K562 (cell line): ENCODE results near the gene MYL4. TPM values are rescaled to one million over a fixed set of nuclear protein-coding genes. Genes with fewer than 3 reads are reported as not detected.

ENCODE experiments used
- ATAC-seq: fragments of 200-7000 bp; cut with Tn5 transposase; 3 replicates; pipeline ENCODE4 v1.9.1; 2020; ENCODE audit warnings: moderate library complexity
- BruUV-seq: library from RNA; stranded (reverse); fragments of 400-500 nt; replicated peaks from 2 replicates; lab custom pipeline; 2021; lab: Mats Ljungman, UMichigan
- CTCF ChIA-PET: fragments of 300-600 bp; formaldehyde crosslinking; extraction: SDS; loops from one replicate; lab custom pipeline; 2021; ENCODE audit warnings: low intra/inter-chr PET ratio; lab: Yijun Ruan, JAX
- POLR2A ChIA-PET: fragments of 300-600, 350-650 bp; sonication (Branson Sonifier 250); formaldehyde crosslinking; extraction: SDS; loops from one replicate; lab custom pipeline; 2021; ENCODE audit warnings: antibody characterized with exemption, inconsistent platforms; lab: Yijun Ruan, JAX
- DNase-seq, 4 experiments: peaks; one replicate each; pipeline versions ENCODE4 v3.0.0 to v3.0.0-alpha.2; 2011 to 2018; ENCODE audit warnings: low spot score in 3 of 4, mixed read lengths in 3 of 4; ENCODE audit errors: extremely low read depth in 1 of 4
- FAIRE-seq: peaks from 2 replicates; lab custom pipeline; 2011; peaks lifted over from hg19 to GRCh38; lab: Jason Lieb, UNC
- H2AFZ ChIP-seq: 2 replicates; pipeline ENCODE4 v1.6.0; 2011; ENCODE audit warnings: low read depth, low read length, control low read depth, inconsistent platforms
- H3K27ac ChIP-seq: fragments of 200-600 bp; 3 replicates; pipeline ENCODE4 v1.8.0; 2011; ENCODE audit warnings: low read depth, mild to moderate bottlenecking, control low read depth, inconsistent platforms, low read length, moderate library complexity, mixed read lengths; ENCODE audit errors: extremely low read depth
- H3K27me3 ChIP-seq, 2 experiments: fragments of 300-600 bp in 1 of 2; 2 replicates in 1 of 2; 3 replicates in 1 of 2; pipeline versions ENCODE4 v1.6.0 to v1.8.0; 2011; ENCODE audit warnings: inconsistent platforms in 2 of 2, low read length in 2 of 2, mild to moderate bottlenecking in 1 of 2, mixed read lengths in 1 of 2, moderate library complexity in 1 of 2; ENCODE audit not compliant: control insufficient read depth in 2 of 2, insufficient read depth in 2 of 2
- H3K36me3 ChIP-seq: fragments of 300-600 bp; 3 replicates; pipeline ENCODE4 v1.8.0; 2011; ENCODE audit warnings: mild to moderate bottlenecking, low read length, inconsistent platforms; ENCODE audit not compliant: control insufficient read depth, insufficient read depth
- H3K4me1 ChIP-seq, 2 experiments: fragments of 200-600 bp in 1 of 2; replicated peaks in 1 of 2; 2 replicates in 1 of 2; 3 replicates in 1 of 2; pipeline versions ENCODE4 v1.5.1 to v1.8.0; 2011; ENCODE audit warnings: inconsistent platforms in 2 of 2, low read length in 2 of 2, mild to moderate bottlenecking in 1 of 2, mixed read lengths in 1 of 2, moderate library complexity in 1 of 2; ENCODE audit not compliant: control insufficient read depth in 2 of 2, insufficient read depth in 2 of 2
- H3K4me2 ChIP-seq: 2 replicates; pipeline ENCODE4 v1.6.1; 2011; ENCODE audit warnings: low read length, control low read depth, inconsistent platforms, mixed read lengths; ENCODE audit not compliant: insufficient read depth
- H3K4me3 ChIP-seq: fragments of 200-600 bp; sonication (generic), shearing (Covaris generic); 2 replicates; pipeline ENCODE4 v1.5.1; 2016; ENCODE audit warnings: control low read depth, inconsistent platforms
- H3K79me2 ChIP-seq: fragments of 200-600 bp; 3 replicates; pipeline ENCODE4 v1.8.0; 2011; ENCODE audit warnings: low read length, inconsistent platforms; ENCODE audit not compliant: control insufficient read depth, insufficient read depth
- H3K9ac ChIP-seq, 2 experiments: 2 replicates each; pipeline versions ENCODE4 v1.6.0 to v1.6.1; 2011; ENCODE audit warnings: low read depth in 2 of 2, low read length in 2 of 2, control low read depth in 1 of 2, inconsistent platforms in 1 of 2, mild to moderate bottlenecking in 1 of 2, mixed read lengths in 1 of 2; ENCODE audit not compliant: insufficient read depth in 1 of 2
- H3K9me1 ChIP-seq: one replicate; pipeline ENCODE4 v1.6.0; 2011; ENCODE audit warnings: inconsistent platforms, mild to moderate bottlenecking, low read length, moderate library complexity; ENCODE audit not compliant: control insufficient read depth, insufficient read depth
- H3K9me3 ChIP-seq: replicated peaks from 2 replicates; pipeline ENCODE4 v1.5.1; 2011; ENCODE audit warnings: low read depth, low read length, inconsistent platforms; ENCODE audit not compliant: control insufficient read depth, insufficient read depth
- H4K20me1 ChIP-seq: replicated peaks from 2 replicates; pipeline ENCODE4 v1.6.1; 2011; ENCODE audit warnings: low read length, inconsistent platforms, mixed read lengths; ENCODE audit not compliant: control insufficient read depth, insufficient read depth
- ATF3 ChIP-seq, 2 experiments: fragments of 450-650 bp in 1 of 2; sonication (generic) in 1 of 2; formaldehyde crosslinking in 1 of 2; IDR thresholded peaks in 1 of 2; conservative IDR thresholded peaks in 1 of 2; 2 replicates each; pipeline versions ENCODE4 v1.6.1 to v1.8.1; 2016 to 2023; ENCODE audit warnings: mild to moderate bottlenecking in 2 of 2, moderate library complexity in 2 of 2, inconsistent platforms in 1 of 2, missing genetic modification reagents in 1 of 2
- ATF7 ChIP-seq: fragments of 450-650 bp; IDR thresholded peaks from 2 replicates; pipeline ENCODE4 v1.7.1; 2014; ENCODE audit warnings: mild to moderate bottlenecking, moderate library complexity
- ETV1 ChIP-seq: fragments of 450-650 bp; conservative IDR thresholded peaks from 2 replicates; pipeline ENCODE4 v1.6.1; 2016; ENCODE audit warnings: missing genetic modification characterization, control low read depth, low read depth, missing compliant biosample characterization
- GATAD2B ChIP-seq: fragments of 450-650 bp; IDR thresholded peaks from 2 replicates; pipeline ENCODE4 v1.6.1; 2017; ENCODE audit warnings: mild to moderate bottlenecking, borderline replicate concordance
- HDAC2 ChIP-seq: fragments of 450-650 bp; IDR thresholded peaks from 2 replicates; pipeline ENCODE4 v1.6.1; 2016; ENCODE audit warnings: mild to moderate bottlenecking
- KLF16 ChIP-seq: IDR thresholded peaks from 2 replicates; pipeline ENCODE4 v1.6.1; 2016; ENCODE audit warnings: antibody characterized with exemption
- MEF2A ChIP-seq: IDR thresholded peaks from 2 replicates; pipeline ENCODE4 v1.6.1; 2011; ENCODE audit warnings: low read depth, mild to moderate bottlenecking, low read length, moderate library complexity; ENCODE audit not compliant: control insufficient read depth
- NELFE ChIP-seq: IDR thresholded peaks from 2 replicates; pipeline ENCODE4 v1.6.1; 2011; ENCODE audit warnings: mild to moderate bottlenecking; ENCODE audit not compliant: insufficient read depth, insufficient read length
- NFXL1 ChIP-seq: fragments of 450-650 bp; formaldehyde crosslinking; IDR thresholded peaks from 2 replicates; pipeline ENCODE4 v1.4.0; 2021; ENCODE audit warnings: mild to moderate bottlenecking
- PKNOX1 ChIP-seq: fragments of 450-650 bp; IDR thresholded peaks from 2 replicates; pipeline ENCODE4 v1.6.1; 2016
- SMARCE1 ChIP-seq: fragments of 450-650 bp; IDR thresholded peaks from 2 replicates; pipeline ENCODE4 v1.7.1; 2016; ENCODE audit warnings: mild to moderate bottlenecking
- WGBS: fragments of 100-300 bp; shearing (Covaris generic); methylation state at CpG from one replicate; pipeline ENCODE4 v1.1.6; 2016; ENCODE audit warnings: low coverage, mixed read lengths; ENCODE audit not compliant: insufficient coverage; ENCODE audit errors: missing lambda C conversion rate; 5-methylcytosine and 5-hydroxymethylcytosine counted together
- in situ Hi-C: fragments of 300-500 bp; cut with MboI; formaldehyde crosslinking; loops from 4 replicates; pipeline ENCODE4 v1.15.0; 2018; ENCODE audit warnings: inconsistent platforms, mixed read lengths
- intact Hi-C: fragments of 100-400 bp; cut with micrococcal nuclease; formaldehyde crosslinking; loops from 2 replicates; pipeline ENCODE4 v1.14.2; 2022
- polyA plus RNA-seq, 8 experiments: library from polyadenylated mRNA; depleted of rRNA in 4 of 8; stranded (reverse) in 5 of 8; unstranded in 3 of 8; fragments of >200 nt; fragmentation: Nextera tagmentation in 2 of 8; fragmentation: Illumina TruSeq in 1 of 8; extraction: Ambion mirVana in 2 of 8; extraction: Trizol in 1 of 8; gene quantifications; 2 replicates each; pipeline versions ENCODE4 v1.2.1 to v1.2.3, GENCODE V29; 2011 to 2014; ENCODE audit warnings: inconsistent platforms in 1 of 8, missing spikeins in 1 of 8
- total RNA-seq, 7 experiments: library from RNA; depleted of rRNA in 6 of 7; stranded (reverse); fragments of >200 nt in 6 of 7; fragmentation: Illumina TruSeq in 2 of 7; extraction: Trizol in 2 of 7; gene quantifications; 2 replicates each; pipeline versions ENCODE4 v1.2.1 to v1.2.3, GENCODE V29; 2011 to 2021; ENCODE audit warnings: low replicate concordance in 1 of 7
- TF ChIP-seq, protein P1 (sequence below): fragments of 450-650 bp; IDR thresholded peaks from 2 replicates; pipeline ENCODE4 v1.6.1; 2017; ENCODE audit warnings: antibody characterized with exemption, mild to moderate bottlenecking
- TF ChIP-seq, protein P2 (sequence below): fragments of 450-650 bp; formaldehyde crosslinking; IDR thresholded peaks from 2 replicates; pipeline ENCODE4 v1.4.0; 2020; ENCODE audit warnings: mild to moderate bottlenecking

Gene MYL4
- total and polyA plus RNA-seq, 9 of the 15 experiments (the other 6 are each of a cell fraction or from before 2014, with no cell fraction given): 117 to 423 (median 221) TPM

- intact Hi-C loops: no loop called here
- Histone ChIP-seq H3K27ac (peak overlapping the region; percentile 69), H3K4me3 (no peak overlapping the region), H3K9me1 (peaks cover 4% of the 10 kb centered on the region), H2AFZ (peak overlapping the region; percentile 98), H3K27me3 (no peaks in the 10 kb centered on the region), H3K9me3 (no peaks in the 10 kb centered on the region; the same call in 1 of the 2 replicates), H4K20me1 (no peaks in the 10 kb centered on the region), H3K4me2 (peak overlapping the region; percentile 51), H3K9ac (peak overlapping the region; percentile 59 to 65; a peak in 3 of 4 replicates), H3K79me2 (no peaks in the 10 kb centered on the region), H3K4me1 (peaks cover 20 to 21% of the 10 kb centered on the region in 2 experiments), H3K36me3 (no peaks in the 10 kb centered on the region)
- peak in 3 of 4 experiments; percentile 32 to 87 (median 72) for DNase-seq
- ChIA-PET POLR2A (interaction anchor here (1.0 to 2.1 kb wide), 5 partner anchors 10 to 75 kb away, joined by 3 to 7 read pairs (median 4); partner anchors contain the start of gene ITGB3), CTCF (no interaction called here)
- 13% methylated on average over 3 of the region's 3 CpGs for WGBS
- ATAC-seq: peak; percentile 82
- BruUV-seq: no TSS peak
- in situ Hi-C loops: no loop called here
- FAIRE-seq: peak; percentile 87
- TF ChIP-seq PKNOX1: no peak
- TF ChIP-seq, protein P1, sequence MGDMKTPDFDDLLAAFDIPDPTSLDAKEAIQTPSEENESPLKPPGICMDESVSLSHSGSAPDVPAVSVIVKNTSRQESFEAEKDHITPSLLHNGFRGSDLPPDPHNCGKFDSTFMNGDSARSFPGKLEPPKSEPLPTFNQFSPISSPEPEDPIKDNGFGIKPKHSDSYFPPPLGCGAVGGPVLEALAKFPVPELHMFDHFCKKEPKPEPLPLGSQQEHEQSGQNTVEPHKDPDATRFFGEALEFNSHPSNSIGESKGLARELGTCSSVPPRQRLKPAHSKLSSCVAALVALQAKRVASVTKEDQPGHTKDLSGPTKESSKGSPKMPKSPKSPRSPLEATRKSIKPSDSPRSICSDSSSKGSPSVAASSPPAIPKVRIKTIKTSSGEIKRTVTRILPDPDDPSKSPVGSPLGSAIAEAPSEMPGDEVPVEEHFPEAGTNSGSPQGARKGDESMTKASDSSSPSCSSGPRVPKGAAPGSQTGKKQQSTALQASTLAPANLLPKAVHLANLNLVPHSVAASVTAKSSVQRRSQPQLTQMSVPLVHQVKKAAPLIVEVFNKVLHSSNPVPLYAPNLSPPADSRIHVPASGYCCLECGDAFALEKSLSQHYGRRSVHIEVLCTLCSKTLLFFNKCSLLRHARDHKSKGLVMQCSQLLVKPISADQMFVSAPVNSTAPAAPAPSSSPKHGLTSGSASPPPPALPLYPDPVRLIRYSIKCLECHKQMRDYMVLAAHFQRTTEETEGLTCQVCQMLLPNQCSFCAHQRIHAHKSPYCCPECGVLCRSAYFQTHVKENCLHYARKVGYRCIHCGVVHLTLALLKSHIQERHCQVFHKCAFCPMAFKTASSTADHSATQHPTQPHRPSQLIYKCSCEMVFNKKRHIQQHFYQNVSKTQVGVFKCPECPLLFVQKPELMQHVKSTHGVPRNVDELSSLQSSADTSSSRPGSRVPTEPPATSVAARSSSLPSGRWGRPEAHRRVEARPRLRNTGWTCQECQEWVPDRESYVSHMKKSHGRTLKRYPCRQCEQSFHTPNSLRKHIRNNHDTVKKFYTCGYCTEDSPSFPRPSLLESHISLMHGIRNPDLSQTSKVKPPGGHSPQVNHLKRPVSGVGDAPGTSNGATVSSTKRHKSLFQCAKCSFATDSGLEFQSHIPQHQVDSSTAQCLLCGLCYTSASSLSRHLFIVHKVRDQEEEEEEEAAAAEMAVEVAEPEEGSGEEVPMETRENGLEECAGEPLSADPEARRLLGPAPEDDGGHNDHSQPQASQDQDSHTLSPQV: peak; percentile 89
- TF ChIP-seq SMARCE1: peak; percentile 47; the same call in 1 of the 2 replicates
- no peak for TF ChIP-seq NELFE
- TF ChIP-seq ATF3 (IDR thresholded peaks at IDR 0.05): peak; percentile 55
- no peak for TF ChIP-seq ATF3 (CRISPR knock-in tag; conservative IDR thresholded peaks at IDR 0.05)
- TF ChIP-seq ETV1: peak; percentile 64
- TF ChIP-seq ATF7: peak; percentile 48; the same call in 1 of the 2 replicates
- TF ChIP-seq, protein P2, sequence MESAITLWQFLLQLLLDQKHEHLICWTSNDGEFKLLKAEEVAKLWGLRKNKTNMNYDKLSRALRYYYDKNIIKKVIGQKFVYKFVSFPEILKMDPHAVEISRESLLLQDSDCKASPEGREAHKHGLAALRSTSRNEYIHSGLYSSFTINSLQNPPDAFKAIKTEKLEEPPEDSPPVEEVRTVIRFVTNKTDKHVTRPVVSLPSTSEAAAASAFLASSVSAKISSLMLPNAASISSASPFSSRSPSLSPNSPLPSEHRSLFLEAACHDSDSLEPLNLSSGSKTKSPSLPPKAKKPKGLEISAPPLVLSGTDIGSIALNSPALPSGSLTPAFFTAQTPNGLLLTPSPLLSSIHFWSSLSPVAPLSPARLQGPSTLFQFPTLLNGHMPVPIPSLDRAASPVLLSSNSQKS (CRISPR knock-in tag): no peak
- TF ChIP-seq GATAD2B: 0 out of 2 replicates have a peak, but pooled peaks have one; percentile 24
- TF ChIP-seq MEF2A: peak; percentile 44; the same call in 1 of the 2 replicates
- TF ChIP-seq KLF16: no peak
- peak; percentile 16; the same call in 1 of the 2 replicates for TF ChIP-seq HDAC2
- TF ChIP-seq NFXL1 (CRISPR knock-in tag): no peak
These were observed 31.0 kb downstream of the MYL4 start for GRCh38 chr17:47239967-47240651.
